NCI-H1048 (cell line): ENCODE results near the gene URM1.
"Not testable (repeated sequence)": the region's sequence is repeated elsewhere in the genome, so short reads cannot be mapped to it uniquely, and the experiment has no call there.

Experiments used
- DNase-seq: peaks from one replicate; lab custom pipeline; 2025; lab: John Stamatoyannopoulos, UW

Gene URM1

GRCh38 chr9:128370752-128371629 lies at the start of gene URM1:
Gene URM1 (plus strand): TSS chr9:128371374. CDS start chr9:128371381, 7 bp downstream.
- peak; percentile 74 for DNase-seq

- DNase-seq: no peak
These were observed 49.2 kb upstream of the URM1 start for GRCh38 chr9:128321879-128322403.

GRCh38 chr9:128322404-128323211 lies 48.6 kb upstream of the URM1 start, which contains the start of the genes COQ4 and TRUB2:
Gene COQ4 (plus strand): TSS chr9:128322839. CDS start chr9:128322859, 20 bp downstream.
Gene TRUB2 (minus strand): TSS chr9:128322447. CDS start chr9:128322408, 39 bp downstream.
- peak; percentile 93 for DNase-seq

- DNase-seq: no peak
These were observed 47.9 kb upstream of the URM1 start for GRCh38 chr9:128323212-128323730.

GRCh38 chr9:128323791-128324190 lies 47.4 kb upstream of the URM1 start:
- no peak for DNase-seq

GRCh38 chr9:128324401-128324800 lies 46.8 kb upstream of the URM1 start:
- DNase-seq: no peak

GRCh38 chr9:128325629-128326028 lies 45.5 kb upstream of the URM1 start:
- no peak for DNase-seq

- DNase-seq: no peak
These were observed 37.7 kb upstream of the URM1 start for GRCh38 chr9:128333451-128333869.

GRCh38 chr9:128335161-128335560 lies 36.0 kb upstream of the URM1 start:
- DNase-seq: no peak

GRCh38 chr9:128335914-128336313 lies 35.3 kb upstream of the URM1 start:
- no peak for DNase-seq

- no peak for DNase-seq
These were observed 33.2 kb upstream of the URM1 start for GRCh38 chr9:128337936-128338335.

- not testable (repeated sequence) for DNase-seq
These were observed 32.1 kb upstream of the URM1 start for GRCh38 chr9:128338852-128339614.

- DNase-seq: peak; percentile 68
These were observed 31.1 kb upstream of the URM1 start, which contains the start of gene SLC27A4 for GRCh38 chr9:128339761-128340690. Gene SLC27A4 (plus strand): TSS chr9:128340527. CDS start chr9:128343133, 2,606 bp downstream.

- no peak for DNase-seq
These were observed 30.3 kb upstream of the URM1 start for GRCh38 chr9:128340691-128341434.

- no peak for DNase-seq
These were observed 29.7 kb upstream of the URM1 start for GRCh38 chr9:128341435-128341849.

- DNase-seq: no peak
These were observed 28.0 kb upstream of the URM1 start for GRCh38 chr9:128342971-128343680.

- DNase-seq: no peak
These were observed 27.3 kb upstream of the URM1 start for GRCh38 chr9:128343855-128344254.

GRCh38 chr9:128344931-128345605 lies 26.1 kb upstream of the URM1 start:
- no peak for DNase-seq
